HG02840 (cell line): ENCODE data around the gene UBTD2.
"Not testable (repeated sequence)": the region's sequence is repeated elsewhere in the genome, so short reads cannot be mapped to it uniquely, and the experiment has no call there.

Experiments used
- ATAC-seq: cut with Tn5 transposase; IDR thresholded peaks from one replicate; pipeline ENCODE4 v1.9.1; 2021; ENCODE audit warnings: mild to moderate bottlenecking, moderate library complexity, moderate number of reproducible peaks; ENCODE audit not compliant: unreplicated experiment, low FRiP score

Gene UBTD2

DNA sequence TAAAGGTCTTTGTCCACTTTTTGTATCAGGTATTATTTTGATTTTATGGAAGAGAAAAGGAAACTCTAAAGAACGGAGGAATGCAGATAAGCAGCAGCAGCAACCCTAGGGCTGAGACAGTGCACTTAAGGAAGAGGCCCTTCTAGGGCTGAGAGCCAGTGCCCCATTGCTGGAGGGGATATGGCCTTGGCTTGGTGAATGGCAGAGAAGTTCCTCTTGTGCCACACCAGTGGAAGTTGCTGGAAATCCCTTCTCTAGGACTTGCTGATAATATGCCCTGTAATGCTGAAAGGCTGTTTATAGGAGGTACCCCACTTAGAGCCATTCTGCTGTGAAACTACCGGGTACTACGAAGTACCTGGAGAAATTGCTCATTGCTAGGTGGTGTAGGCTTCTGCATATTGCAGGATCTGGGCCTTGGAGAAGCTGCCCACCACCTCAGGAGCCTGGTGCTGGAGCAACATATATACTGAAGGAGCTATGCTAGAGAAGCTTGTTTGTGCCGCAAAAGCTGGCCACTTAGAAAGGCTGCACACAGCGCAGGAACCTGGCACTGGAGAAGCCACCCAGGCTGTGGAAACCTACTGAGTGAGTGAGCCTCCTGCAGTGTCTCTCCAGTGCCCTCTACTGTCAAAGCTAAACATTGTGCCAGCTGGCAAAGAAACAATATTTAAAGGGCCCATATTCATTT, 9.6 kb upstream of the UBTD2 start:
- peak; percentile 62 for ATAC-seq

DNA sequence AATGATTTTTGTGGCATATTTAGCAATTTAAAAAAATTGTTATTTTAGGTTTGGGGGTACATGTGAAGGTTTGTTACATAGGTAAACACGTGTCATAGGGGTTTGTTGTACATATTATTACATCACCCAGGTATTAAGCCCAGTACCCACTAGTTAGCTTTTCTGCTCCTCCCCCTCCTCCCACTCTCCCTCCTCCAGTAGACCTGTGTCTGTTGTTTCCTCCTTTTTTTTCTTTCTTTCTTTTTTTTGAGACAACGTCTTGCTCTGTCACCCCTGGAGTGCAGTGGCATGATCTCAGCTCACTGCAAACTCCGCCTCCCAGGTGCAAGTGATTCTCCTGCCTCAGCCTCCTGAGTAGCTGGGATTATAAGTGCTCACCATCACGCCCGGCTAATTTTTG, 8.3 kb upstream of the UBTD2 start:
- not testable (repeated sequence) for ATAC-seq

DNA sequence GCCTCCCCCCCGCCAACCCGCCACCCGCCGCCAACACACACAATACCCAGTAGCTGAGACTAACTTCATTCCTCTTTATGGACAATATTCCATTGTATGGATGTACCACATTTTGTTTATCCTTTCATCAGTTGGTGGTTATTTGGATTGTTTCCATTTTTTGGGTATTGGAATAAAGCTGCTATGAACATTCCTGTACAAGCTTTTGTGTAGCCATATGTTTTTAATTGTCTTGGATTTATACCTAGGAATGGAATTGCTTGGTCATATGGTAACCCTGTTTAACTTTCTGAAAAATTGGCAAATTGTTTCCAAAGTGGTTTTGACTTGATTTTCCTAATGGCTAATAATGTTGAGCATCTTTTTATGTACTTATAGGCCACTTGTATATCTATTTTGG, 4.9 kb upstream of the UBTD2 start:
- ATAC-seq, result no peak

DNA sequence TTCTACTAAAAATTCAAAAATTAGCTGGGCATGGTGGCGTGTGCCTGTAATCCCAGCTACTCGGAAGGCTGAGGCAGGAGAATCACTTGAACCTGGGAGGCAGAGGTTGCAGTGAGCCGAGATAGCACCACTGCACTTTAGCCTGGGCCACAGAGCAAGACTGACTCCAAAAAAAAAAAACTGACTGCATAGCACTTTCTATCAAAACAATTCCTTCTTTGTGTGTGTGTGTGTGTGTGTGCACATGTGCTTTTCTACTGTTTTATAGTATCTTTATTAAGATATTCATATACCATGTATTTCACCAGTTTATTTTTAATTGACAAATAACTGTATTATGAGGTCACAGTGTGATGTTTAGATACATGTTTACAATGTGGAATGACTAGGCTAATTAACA, 3.6 kb upstream of the UBTD2 start:
- not testable (repeated sequence) for ATAC-seq

DNA sequence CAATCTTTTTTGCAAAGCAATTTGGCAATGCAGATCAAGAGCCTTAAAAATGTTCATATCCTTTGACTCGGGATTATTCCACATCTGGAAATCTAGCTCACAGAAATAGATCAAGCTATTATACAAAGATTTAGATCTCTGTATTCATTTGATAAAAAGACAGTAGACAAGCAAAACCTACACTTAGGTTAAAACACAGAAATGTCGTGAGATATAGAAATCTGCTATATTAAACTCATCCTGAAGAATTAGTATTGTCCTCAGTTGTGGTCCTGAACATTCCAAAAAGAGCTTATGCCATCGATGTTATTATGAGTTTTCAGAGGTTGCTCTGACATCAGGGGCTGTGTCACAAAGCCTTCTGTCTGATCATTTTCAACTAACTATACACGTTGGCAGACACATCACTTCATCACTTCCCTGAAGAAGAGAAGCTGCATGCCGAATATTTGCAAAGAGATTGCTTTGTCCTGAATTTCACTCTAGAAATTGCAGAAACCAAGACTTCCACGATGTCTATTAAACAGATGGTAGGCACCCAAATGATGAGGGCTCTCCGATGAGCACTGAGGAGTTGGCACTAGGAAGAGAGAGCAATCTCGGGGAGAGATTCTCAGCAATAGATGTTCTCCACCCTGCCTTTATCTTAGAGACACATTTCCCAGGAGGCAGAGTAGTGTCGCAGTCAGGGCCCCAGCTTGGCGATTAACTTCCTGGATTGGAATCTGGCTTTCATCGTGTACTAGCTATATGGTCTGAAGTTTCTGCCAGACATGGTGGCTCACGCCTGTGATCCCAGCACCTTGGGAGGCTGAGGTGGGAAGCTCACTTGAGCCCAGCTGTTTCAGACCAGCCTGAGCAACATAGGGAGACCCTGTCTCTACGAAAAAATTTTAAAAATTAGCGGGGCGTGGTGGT, 1.9 kb upstream of the UBTD2 start:
- no peak for ATAC-seq

DNA sequence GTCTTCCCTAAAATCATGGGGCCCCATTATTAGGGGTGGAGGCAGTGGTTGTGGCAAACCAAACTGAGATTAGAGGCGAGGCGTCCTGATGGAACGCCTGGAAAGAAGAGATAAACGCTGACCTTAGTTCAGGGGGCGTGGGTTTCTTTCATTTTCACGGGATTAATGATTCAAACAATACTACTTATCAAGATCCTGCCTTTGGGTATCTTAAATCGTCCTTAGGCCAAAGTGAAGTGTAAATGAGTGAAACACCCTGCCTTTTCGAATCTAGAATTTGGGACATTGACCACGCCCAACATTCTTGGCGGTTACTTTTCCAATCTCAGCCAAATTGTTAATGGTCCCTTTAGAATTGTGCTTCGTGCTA, 1.0 kb upstream of the UBTD2 start:
- no peak for ATAC-seq

DNA sequence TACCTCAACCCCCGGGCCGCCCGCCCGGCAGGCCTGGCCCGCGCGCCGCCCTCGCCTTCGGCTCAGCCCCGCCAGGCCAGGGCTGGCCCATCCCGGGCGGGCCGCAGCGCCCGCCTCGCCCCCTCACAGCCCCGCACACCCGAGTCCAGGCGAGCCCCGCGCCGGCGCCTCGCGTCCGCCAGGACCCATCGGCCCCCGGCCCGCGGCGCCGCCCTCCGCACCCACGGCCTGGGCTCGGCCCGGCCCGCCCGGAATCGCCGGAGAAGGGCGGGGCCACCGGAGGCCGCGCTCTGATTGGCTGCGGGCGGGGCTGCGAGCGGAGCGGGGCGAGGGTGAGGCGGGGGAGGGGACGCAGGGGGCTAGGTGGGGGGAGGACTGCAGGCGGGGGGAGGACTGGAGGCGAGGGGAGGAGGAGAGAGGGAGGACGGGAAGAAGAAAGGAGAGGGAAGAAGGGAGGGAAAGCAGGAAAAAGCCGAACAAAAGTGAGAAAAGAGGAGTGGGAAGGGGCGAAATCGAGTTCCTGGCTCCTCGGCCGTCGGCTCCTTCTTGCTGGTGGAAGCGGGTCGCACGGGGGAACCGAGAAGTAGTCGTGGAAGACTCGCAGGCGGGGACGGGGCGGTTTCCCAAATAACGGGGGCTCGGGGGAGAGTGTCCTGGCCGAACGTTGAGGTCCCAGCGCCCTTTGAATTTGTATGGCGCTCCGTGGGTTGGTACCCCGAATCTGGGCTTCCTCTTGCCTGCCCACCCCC, 472 bp upstream of the UBTD2 start:
- ATAC-seq, result peak; percentile 79

DNA sequence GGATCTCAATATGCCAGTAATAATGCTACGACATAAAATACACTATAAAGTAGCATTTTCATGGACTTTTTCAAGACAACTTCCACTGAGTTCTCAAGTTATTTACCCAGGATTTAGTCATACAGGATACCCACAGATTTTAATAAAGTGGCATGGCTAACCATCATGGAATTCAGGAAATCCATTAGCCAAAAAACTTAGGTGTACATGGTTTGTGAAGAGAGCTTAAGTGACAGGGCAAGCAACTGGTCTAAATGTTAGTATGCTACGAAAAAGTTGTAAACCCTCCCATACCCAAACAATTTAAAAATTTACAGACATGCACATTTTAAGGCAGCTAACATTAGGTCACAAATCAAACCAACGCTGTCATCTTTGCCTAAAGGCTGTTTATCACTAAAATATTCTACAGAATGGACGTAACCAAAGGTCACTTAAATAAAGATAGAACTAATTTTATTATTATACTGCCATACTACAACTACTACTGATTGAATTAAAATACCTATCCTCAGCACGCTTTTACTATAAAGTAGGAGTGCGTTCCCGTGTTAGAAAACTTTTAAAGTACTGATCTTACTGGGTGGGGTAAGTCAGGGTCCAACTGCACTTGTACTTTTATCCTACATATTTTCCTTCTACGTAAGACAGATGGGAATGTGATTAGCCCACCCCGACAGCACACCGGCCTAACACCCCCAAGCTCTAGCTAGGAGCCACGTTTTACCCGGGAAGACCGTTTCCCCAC, 1.1 kb downstream of the UBTD2 start:
- ATAC-seq, result no peak

DNA sequence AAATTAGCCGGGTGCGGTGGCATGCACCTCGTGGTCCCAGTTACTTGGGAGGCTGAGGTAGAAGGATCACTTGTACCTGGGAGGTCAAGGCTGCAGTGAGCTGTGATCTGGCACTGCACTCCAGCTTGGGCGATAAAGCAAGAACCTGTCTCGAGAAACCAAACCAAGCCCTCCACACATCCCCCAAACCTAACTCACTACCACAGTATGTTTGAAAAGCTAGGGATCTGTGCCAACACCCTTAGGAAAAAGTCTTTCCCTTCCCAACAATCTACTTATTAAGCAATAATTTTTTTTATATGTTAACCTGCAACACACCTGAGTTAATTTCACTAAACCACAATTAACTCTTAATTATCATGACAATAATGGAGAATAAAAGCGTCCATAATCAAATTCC, 2.2 kb downstream of the UBTD2 start:
- no peak for ATAC-seq

DNA sequence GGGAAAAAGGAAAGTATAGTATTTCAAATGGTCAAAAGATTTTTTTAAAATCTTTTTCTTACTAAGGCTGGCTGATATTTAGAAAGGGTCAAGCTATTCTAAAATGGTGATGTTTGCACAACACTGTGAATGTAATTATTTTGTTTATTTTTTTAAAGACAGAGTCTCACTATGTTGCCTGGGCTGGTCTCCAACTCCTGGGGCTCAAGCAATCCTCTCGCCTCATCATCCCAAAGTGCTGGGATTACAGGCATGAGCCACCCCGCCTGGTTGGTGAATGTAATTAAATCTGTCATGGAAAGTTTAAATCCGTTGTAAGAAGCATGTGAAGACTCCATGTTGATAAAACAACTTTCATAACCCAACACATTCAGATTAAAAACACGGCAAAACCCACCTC, 2.6 kb downstream of the UBTD2 start:
- ATAC-seq, result no peak

DNA sequence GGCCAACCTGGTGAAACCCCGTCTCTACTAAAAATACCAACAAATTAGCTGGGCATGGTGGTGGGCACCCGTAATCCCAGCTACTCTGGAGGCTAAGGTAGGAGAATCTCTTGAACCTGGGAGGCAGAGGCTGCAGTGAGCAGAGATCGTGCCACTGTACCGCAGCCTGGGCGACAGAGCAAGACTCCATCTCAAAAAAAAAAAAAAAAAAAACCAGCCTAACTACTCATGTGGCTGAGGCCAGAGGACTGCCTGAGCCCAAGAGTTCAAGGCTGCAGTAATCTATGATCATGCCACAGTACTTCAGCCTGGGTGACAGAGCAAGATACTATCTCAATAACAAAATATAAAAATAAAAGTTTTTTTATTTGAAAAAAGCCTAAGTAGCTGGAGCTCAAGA, 3.2 kb downstream of the UBTD2 start:
- ATAC-seq, result no peak

DNA sequence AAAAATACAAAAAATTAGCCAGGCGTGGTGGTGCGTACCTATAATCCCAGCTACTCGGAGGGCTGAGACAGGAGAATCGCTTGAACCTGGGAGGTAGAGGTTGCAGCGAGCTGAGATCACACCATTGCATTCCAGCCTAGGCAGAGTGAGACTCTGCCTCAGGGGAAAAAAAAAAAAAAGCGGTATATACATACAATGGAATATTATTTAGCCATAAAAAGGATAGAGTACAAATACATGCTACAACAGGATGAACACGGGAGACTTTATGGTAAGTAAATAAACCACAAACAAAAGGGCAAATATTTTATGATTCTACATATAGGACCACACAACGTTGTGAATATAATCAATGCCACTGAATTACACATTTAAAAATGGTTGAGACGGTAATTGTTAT, 5.2 kb downstream of the UBTD2 start:
- no peak for ATAC-seq

DNA sequence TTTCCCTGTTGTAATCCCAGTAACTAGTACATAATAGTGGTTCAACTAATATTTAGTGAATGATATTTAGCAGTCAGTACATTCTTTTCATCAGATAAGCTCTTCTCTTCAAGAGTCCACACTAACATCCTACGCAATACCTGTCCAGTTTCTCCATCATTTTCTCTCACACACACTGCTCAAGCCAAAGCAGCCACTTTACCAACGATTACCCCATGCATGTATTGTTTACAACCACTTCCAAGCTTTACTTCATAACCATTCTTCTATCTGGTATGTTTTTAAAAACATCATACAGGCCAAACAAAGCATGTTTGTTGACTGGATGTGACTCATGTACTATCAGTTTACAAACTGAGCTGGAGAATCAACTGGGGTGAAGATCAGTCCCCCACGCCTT, 7.3 kb downstream of the UBTD2 start:
- ATAC-seq, result no peak

DNA sequence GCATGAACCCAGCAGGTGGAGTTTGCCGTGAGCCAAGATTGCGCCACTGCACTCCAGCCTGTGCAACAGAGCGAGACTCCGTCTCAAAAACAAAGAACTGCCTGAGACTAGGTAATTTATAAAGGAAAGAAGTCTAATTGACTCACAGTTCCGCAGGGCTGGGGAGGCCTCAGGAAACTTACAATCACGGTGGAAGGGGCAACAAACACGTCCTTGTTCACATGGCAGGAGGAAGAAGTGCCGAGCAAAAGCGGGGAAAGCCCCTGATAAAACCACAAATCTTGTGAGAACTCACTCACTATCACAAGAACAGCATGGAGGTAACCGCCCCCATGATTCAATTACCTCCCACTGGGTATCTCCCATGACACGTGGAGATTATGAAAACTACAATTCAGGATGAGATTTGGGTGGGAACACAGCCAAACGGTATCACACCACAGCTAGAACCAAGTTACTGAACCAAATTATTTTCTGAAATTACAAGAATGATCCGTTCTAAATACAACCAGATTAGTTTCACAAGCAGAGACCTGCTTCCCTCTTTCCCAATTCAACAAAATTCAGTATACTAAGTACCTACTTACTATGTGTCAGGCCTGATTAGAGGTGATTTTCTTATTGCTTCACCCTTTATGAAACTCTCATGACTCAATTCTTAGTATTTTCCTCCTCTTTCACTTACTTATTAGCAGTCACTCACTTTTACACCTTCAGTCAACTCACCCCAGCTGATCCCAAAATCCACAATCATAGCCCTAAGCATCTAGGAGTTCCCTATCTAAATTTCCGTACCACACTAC, 8.4 kb downstream of the UBTD2 start:
- no peak for ATAC-seq

DNA sequence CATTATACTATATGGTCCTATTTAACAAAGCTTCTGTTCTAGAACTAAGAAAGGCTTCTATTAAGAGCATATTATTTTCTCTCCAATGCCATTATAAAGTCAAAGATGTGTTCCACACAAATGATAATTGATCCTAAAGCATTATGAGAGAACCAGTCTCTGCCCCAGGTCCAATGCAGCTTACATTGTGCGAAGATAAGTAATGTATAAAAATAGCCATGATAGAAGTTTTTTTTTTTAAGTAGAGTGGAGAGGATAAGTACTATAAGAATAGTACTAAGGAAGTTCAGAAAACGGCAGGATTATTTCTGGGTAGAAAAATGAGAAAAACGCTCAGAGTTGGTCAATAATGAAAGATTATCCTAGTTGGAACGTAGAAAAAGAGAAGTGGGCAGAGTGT, 15.6 kb downstream of the UBTD2 start:
- ATAC-seq, result no peak

DNA sequence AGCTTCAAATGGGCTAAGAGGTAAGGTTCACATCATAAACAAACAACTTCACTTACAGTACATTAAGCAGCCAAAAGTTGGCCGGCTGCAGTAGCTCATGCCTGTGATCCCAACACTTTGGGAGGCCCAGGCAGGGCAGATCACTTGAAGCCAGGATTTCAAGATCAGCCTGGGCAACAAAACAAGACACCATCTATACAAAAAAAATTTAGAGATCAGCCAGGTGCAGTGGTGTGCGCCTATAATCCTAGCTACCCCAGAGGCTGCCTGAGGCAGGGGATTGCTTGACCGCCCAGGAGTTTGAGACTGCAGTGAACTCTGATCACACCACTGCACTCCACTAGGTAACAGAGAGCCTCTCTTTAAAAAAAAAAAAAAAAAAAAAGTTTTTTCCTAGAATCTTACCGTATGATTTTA, 16.9 kb downstream of the UBTD2 start:
- ATAC-seq, result no peak

DNA sequence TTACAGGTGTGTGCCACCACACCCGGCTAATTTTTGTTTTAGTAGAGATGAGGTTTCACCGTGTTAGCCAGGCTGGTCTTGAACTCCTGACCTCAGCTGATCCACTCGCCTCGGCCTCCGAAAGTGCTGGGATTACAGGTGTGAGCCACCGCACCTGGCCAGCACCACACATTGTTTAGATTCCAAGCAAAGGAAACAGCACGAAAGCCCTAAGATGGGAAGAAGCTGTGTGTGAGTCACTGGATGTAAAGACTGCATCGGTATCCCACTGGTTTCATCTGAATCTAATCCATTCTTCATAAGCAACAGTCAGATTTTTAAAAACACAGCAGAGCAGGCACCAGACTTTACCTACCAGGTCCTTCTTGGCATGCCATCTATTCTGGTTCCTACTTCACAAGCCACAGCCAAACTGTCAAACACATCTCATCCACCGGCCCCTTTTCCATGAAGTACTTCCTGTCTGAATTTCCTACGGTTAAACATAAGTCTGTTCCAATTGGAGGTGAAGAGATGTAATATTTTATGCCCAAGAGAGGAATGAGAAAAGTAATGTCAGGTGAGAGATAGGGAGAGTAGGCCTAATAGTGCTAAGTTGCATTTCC, 17.4 kb downstream of the UBTD2 start:
- ATAC-seq, result no peak

DNA sequence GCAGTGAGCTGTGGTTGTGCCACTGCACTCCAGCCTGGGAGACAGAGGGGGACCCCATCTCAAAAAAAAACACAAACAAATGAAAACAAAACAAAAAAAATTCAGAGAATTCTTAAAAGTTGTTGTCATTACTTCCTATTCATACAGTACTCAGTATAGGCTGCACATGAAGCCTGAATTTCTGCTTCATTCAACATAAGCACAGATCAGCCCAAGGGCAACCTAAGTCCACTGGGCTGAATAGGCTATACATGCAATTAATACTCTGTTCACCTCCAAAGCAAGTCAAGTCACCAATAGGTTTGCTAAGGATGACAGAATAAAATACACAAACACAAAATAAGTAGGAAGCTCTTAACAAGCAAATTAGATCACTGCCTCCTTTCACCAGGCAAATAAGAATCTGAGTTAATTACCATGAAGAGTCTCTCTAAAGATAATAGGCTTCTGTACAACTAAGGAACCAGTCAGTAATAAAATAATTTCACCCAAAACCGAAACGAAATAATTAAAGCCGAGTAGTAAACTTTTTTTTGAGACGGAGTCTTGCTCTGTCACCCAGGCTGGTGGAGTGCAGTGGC, 18.7 kb downstream of the UBTD2 start:
- no peak for ATAC-seq

DNA sequence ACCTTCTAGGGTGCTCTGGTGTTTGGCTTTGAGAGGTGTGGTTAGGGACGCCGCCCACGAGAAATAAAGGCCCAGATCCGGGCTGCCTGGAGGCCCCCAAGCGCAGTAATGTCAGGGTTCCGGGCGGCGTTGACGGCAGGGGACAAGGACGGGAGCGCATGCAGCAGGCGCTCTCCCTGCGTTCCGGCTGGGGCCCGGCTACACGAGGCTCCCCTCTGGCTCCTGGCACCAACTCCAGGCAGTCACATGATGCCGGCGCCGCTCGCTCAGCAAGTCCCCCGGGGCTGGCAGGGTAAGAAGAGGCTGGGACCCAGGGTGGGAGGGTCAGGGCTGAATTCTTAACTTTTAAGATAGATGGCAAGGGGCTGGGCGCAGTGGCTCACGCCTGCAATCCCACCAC, 28.1 kb downstream of the UBTD2 start:
- no peak for ATAC-seq
